Right cardiac atrium (tissue), 5 donors: ENCODE results near the gene MET. TPM values are rescaled to one million over a fixed set of nuclear protein-coding genes. Genes with fewer than 3 reads are reported as not detected.
A peak's percentile ranks its signal among the peaks of the same experiment; 100 is the strongest.
"Not testable (repeated sequence)": the region's sequence is repeated elsewhere in the genome, so short reads cannot be mapped to it uniquely, and the experiment has no call there.

Experiments used
- ATAC-seq, 2 donors: fragments of 200-7000 bp; cut with Tn5 transposase; one replicate each; pipeline versions ENCODE4 v1.8.0 to v1.9.1; 2020; ENCODE audit warnings: moderate library complexity in 2 of 2, mild to moderate bottlenecking in 1 of 2
- DNase-seq, 3 donors: peaks; one replicate each; pipeline ENCODE4 v3.0.0-alpha.2; 2020
- H3K27ac ChIP-seq: one replicate; pipeline ENCODE4 v1.5.1; 2013; ENCODE audit warnings: mild to moderate bottlenecking, low read length, control low read depth, moderate library complexity
- H3K27me3 ChIP-seq: one replicate; pipeline ENCODE4 v1.6.1; 2013; ENCODE audit not compliant: control insufficient read depth, insufficient read depth
- H3K4me1 ChIP-seq: one replicate; pipeline ENCODE4 v1.6.1; 2013; ENCODE audit warnings: low read length; ENCODE audit not compliant: control insufficient read depth, insufficient read depth
- H3K4me3 ChIP-seq: one replicate; pipeline ENCODE4 v1.5.1; 2013; ENCODE audit warnings: low read length, control low read depth
- H3K9me3 ChIP-seq: one replicate; pipeline ENCODE4 v1.6.1; 2013; ENCODE audit warnings: low read length; ENCODE audit not compliant: control insufficient read depth
- whole genome bisulfite sequencing: extraction: QIAGEN DNeasy Blood & Tissue Kit; methylation state at CpG from one replicate; pipeline ENCODE4 v1.1.7; 2013; 5-methylcytosine and 5-hydroxymethylcytosine counted together
- intact Hi-C, 4 donors: fragments of 100-400 bp; cut with DNase I; formaldehyde crosslinking; loops; one replicate each; pipeline versions ENCODE4 v1.11.0 to v1.14.0; 2022 to 2023
- long read RNA-seq, 4 donors: library from polyadenylated mRNA; unstranded; transcript quantifications; one replicate each; pipeline ENCODE4 v2.0.0, GENCODE V29; 2020 to 2021
- polyA plus RNA-seq: library from polyadenylated mRNA; stranded (reverse); fragments of 200-250 nt; gene quantifications from one replicate; pipeline ENCODE4 v1.2.3, GENCODE V29; 2013
- total RNA-seq, 4 donors: library from RNA; stranded (reverse); fragmentation: NEBNext Ultra II Directional; extraction: Animal tissue kit (Norgen Biotek cat#: 25700); gene quantifications; one replicate each; pipeline ENCODE4 v1.2.1, GENCODE V29; 2021
- donor health status: healthy with polysubstance abuse.
- donor health status: DM: no; HTN: yes; CAD: no.
- donor health status: DM: no; HTN: no; CAD: no.
- donor health status: DM: no; HTN: yes; CAD: no; lungs with severe emphysema.
- donor health status: DM: yes; HTN: yes; CAD: no.

The MET gene
- total RNA-seq (10 to 100 TPM in 3 of 4 donors, 1 to 10 TPM in 1; 8.4 to 20.0 (median 14.7) TPM), polyA plus RNA-seq (4.1 TPM)
- long read RNA-seq, donor 1, full-length matches to known transcripts = 2 of 11 reads
- long read RNA-seq, donor 1, partial matches to known transcripts = 6 of 11 reads
- long read RNA-seq, donor 1, other reads (novel, unspliced or antisense) = 3 of 11 reads
- long read RNA-seq, donor 2, full-length matches to known transcripts = 2 of 7 reads
- long read RNA-seq, donor 2, partial matches to known transcripts = 2 of 7 reads
- long read RNA-seq, donor 2, other reads (novel, unspliced or antisense) = 3 of 7 reads
- long read RNA-seq, donor 3, full-length matches to known transcripts = 2 of 7 reads
- long read RNA-seq, donor 3, partial matches to known transcripts = 5 of 7 reads
- long read RNA-seq, donor 3, other reads (novel, unspliced or antisense) = 0 of 7 reads
- long read RNA-seq, donor 4, full-length matches to known transcripts = 2 of 8 reads
- long read RNA-seq, donor 4, partial matches to known transcripts = 3 of 8 reads
- long read RNA-seq, donor 4, other reads (novel, unspliced or antisense) = 3 of 8 reads

DNA sequence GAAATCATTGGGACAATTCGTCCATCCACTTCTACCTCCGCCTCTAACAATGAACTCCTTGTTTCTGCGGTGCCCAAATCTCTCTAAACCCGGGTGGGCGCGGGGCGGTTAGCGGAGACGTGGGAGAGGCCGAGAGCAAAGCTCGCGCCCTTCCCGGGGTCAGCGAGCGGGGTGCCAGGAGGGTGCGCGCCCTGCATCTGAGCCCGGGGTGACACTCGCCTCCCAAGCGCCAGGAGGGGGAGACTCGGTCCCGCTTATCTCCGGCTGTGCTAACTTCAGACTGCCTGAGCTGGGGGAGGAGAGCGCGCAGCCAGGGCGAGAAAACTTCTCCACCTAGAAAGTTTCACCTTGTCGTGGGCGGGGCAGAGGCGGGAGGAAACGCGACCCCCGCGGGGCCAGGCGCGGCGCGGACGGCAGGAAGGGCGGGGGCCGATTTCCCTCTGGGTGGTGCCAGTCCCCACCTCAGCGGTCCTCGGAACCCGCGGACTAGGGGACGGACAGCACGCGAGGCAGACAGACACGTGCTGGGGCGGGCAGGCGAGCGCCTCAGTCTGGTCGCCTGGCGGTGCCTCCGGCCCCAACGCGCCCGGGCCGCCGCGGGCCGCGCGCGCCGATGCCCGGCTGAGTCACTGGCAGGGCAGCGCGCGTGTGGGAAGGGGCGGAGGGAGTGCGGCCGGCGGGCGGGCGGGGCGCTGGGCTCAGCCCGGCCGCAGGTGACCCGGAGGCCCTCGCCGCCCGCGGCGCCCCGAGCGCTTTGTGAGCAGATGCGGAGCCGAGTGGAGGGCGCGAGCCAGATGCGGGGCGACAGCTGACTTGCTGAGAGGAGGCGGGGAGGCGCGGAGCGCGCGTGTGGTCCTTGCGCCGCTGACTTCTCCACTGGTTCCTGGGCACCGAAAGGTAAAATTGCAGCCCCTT lies at the start of gene MET:
MET (plus strand) TSS at position 516 of the 915 bp plus-strand sequence. CDS start 26,889 bp downstream, outside the sequence.
- peak; percentile 72 to 86 (median 85) for DNase-seq
- under 1% methylated on average over 101 of the region's 101 CpGs for WGBS
- Histone ChIP-seq H3K4me1 (no peaks in the 10 kb centered on the region), H3K27me3 (no peaks in the 10 kb centered on the region), H3K27ac (peak within 1 kb of the TSS; percentile 61), H3K4me3 (peak within 1 kb of the TSS; percentile 55), H3K9me3 (no peaks in the 10 kb centered on the region)
- ATAC-seq = peak; percentile 90 to 94
- intact Hi-C loops = loop anchor here in 3 of 4 donors (10.0 kb wide), 2 partner anchors 113 to 133 kb away; no protein-coding TSS in a partner anchor

DNA sequence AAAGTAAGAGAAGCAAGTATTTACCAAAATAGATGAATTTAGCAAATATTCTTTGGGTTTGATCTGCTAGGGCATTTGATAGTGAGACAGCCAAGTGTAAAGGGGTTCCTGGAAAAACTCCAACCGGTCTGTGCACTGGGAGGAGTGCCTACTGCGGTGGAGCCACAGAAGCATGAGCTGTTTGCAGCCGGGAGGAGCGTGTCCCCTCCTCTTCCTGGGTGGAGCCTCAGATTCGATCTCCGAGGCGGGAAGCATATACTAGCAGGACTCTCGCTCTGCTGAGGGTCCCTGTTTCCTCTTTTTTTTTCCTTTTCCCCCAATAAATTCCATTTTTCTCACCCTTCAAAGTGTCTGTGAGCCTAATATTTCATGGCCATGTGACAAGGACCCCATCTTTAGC lies 45.1 kb upstream of the MET start:
- Histone ChIP-seq H3K4me3 (no peak overlapping the region), H3K4me1 (no peaks in the 10 kb centered on the region), H3K27me3 (no peaks in the 10 kb centered on the region), H3K9me3 (no peaks in the 10 kb centered on the region), H3K27ac (no peak overlapping the region)
- no peak for DNase-seq
- WGBS = 82% methylated on average over 8 of the region's 8 CpGs
- intact Hi-C loops = no loop called here
- ATAC-seq = no peak

DNA sequence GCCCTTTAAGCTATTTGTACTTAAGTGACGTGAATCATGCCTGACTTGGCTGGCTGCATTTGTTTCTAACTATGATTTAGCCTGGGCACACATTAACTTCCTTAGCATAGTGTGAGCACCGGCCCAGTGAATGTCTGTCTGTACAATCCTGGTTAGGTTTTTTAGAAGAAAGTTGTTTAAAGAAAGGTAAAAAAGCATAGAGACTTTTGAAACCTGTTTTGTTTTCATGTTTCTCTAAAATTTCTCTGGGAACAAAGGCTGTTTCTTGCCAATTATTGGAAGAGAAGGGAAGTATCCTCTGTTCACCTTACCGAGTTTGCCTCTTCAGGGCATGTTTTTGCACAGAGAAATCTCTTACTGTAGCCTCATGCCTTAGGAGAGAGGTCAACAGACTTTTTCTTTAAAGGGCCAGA lies 42.9 kb upstream of the MET start:
- ATAC-seq (peak; percentile 63 to 82), DNase-seq (no peak)
- no peaks in the 10 kb centered on the region for H3K9me3 ChIP-seq
- no peak overlapping the region for H3K4me3 ChIP-seq
- H3K27ac ChIP-seq = peak overlapping the region; percentile 57
- 17% methylated on average over 3 of the region's 3 CpGs for WGBS
- no peaks in the 10 kb centered on the region for H3K4me1 ChIP-seq
- intact Hi-C loops = no loop called here
- H3K27me3 ChIP-seq = no peaks in the 10 kb centered on the region

DNA sequence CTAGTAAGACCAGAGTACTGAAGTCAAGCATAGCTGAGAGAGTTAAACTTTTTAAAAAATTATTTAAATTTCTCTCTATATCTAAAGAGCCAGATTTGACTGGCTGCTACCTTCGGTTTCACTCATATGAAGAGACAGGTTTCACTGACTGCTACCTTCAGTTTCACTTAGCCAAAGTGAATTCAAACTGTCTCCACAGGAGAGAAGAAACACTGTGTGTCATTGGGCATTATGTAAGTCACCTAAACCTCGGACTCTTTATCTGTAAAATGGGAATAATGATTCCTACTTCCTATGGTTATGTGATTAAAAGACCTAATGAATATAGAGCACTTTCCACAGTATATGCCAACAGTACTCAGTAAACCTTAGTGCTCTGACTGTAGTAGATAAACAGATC lies 41.6 kb upstream of the MET start:
- H3K4me3 ChIP-seq = no peak overlapping the region
- H3K4me1 ChIP-seq = no peaks in the 10 kb centered on the region
- no peaks in the 10 kb centered on the region for H3K27me3 ChIP-seq
- ATAC-seq (no peak), DNase-seq (no peak)
- 74% methylated on average over 2 of the region's 2 CpGs for WGBS
- no peak overlapping the region for H3K27ac ChIP-seq
- intact Hi-C loops = no loop called here
- no peaks in the 10 kb centered on the region for H3K9me3 ChIP-seq

DNA sequence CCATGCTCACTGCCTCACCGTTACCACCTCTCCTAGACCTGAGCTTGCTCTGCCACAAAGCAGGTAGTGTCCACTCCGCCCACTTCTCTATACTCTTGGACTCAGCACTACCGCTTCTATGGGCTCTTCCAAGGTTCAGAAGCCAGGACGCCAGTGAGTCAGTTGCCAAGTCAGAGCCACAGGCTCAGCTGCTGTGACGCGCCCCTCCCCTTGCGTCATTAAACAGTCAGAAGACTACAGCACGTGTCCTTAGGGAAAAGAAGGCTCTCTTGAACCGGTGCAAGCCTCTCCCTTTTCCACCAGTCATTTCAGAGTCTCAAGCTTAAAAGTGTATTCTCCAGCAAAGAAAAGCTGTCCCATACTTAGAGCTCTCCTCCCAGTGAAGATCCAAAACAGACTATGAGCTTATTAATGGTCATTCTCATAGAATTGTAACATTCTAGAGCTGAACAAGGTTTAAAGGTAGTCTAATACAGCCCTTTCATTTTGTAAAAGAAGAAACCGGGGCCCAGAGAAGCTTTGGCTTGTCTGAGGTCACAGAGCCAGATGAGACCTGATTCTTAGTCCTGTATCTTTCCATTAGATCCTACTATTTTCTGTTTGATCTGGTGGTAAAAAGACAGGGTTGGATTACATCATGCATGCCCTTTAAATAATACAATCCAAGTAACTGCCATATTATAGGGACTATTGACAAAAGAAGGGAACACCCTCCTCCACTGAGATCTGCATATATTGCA lies 40.9 kb upstream of the MET start:
- no peaks in the 10 kb centered on the region for H3K9me3 ChIP-seq
- H3K4me3 ChIP-seq = no peak overlapping the region
- peak; percentile 77 to 81 for ATAC-seq
- no peaks in the 10 kb centered on the region for H3K4me1 ChIP-seq
- intact Hi-C loops = no loop called here
- WGBS = 70% methylated on average over 10 of the region's 10 CpGs
- H3K27ac ChIP-seq = no peak overlapping the region
- no peaks in the 10 kb centered on the region for H3K27me3 ChIP-seq
- peak; percentile 50 to 75 (median 72) for DNase-seq

DNA sequence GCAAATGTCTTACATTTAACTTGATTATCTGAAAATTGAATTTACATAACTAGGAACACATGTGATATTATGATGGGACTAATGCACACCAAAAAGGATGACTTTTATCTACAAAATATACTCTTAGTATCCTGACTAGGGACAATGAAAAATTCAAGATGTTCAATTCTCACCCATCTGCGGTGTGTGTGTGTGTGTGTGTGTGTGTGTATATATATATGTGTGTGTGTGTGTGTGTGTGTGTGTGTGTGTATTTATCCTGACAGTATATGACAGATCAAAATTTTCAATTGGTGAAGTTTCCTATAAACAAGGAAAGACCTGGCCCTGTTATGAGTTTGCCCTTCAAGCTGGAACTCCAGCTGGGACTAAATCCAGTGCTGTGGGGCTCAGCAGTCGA lies 40.3 kb upstream of the MET start:
- intact Hi-C loops = no loop called here
- H3K4me1 ChIP-seq = no peaks in the 10 kb centered on the region
- DNase-seq (no peak), ATAC-seq (no peak)
- WGBS = 82% methylated on average over 2 of the region's 2 CpGs
- H3K9me3 ChIP-seq = no peaks in the 10 kb centered on the region
- H3K27me3 ChIP-seq = no peaks in the 10 kb centered on the region
- no peak overlapping the region for H3K4me3 ChIP-seq
- no peak overlapping the region for H3K27ac ChIP-seq

DNA sequence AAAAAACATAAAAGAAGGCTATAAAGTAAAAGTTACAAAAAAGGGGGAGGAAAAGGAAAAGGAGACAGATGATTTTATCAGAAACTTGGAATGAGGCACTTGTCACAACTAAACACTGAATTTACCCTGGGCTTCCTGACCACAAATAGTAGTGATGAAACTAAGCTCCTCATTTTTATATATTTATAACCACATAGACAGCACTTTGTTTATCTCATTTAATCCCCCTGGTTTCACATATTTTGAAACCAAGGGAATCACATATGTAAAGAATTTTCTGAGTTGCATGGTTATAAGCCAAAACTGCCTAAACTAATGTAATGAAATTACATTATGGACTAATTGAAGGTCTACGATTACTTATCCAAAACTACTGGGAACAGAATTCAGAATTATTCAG lies 39.6 kb upstream of the MET start:
- DNase-seq (no peak), ATAC-seq (no peak)
- no peak overlapping the region for H3K27ac ChIP-seq
- H3K4me1 ChIP-seq = no peaks in the 10 kb centered on the region
- H3K9me3 ChIP-seq = no peaks in the 10 kb centered on the region
- H3K27me3 ChIP-seq = no peaks in the 10 kb centered on the region
- intact Hi-C loops = no loop called here
- H3K4me3 ChIP-seq = no peak overlapping the region
- WGBS = 96% methylated on average over 1 of the region's 1 CpG

DNA sequence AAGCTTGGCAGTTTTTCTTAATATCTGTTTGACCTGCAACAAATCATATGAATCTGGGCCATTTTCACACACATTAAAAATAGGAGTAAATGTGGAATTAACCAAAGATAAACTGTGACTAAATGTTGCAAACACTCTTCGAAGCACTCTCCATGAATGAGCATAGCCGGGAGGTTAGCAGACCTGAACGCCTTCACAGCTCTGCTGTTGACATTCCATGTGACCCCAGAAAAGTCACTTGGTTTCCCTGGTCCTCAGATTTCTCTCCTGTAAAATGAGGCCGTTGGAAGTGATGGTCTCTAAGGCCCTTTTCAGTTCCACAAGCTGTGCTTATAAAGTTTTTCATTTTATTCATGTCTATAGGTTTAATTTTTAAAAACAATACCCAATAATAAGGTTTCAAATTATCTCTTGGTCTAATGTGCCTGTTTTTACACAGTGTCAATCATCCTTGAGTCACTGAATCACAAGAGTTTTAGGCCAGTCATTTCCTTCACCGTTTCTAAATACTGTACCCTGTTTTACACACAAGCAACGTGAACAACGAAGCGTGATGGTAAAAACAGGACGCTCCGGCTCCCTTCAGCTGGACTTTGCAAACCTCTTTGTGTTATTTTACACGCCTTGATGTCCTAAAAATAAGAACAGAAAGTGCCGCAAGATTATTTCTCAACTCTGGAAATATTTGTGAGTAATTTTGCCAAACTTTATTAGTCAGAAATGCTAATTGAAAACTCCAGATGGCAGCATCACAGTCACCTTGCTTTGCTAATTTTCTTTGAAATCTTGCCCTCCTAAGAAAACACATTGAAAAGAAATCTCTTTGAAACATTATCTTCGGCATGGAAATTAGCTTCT lies 38.6 kb upstream of the MET start:
- no peak for DNase-seq
- Histone ChIP-seq H3K27me3 (no peaks in the 10 kb centered on the region), H3K4me3 (no peak overlapping the region), H3K4me1 (no peaks in the 10 kb centered on the region), H3K9me3 (no peaks in the 10 kb centered on the region), H3K27ac (no peak overlapping the region)
- no peak for ATAC-seq
- intact Hi-C loops = no loop called here
- 77% methylated on average over 13 of the region's 13 CpGs for WGBS

DNA sequence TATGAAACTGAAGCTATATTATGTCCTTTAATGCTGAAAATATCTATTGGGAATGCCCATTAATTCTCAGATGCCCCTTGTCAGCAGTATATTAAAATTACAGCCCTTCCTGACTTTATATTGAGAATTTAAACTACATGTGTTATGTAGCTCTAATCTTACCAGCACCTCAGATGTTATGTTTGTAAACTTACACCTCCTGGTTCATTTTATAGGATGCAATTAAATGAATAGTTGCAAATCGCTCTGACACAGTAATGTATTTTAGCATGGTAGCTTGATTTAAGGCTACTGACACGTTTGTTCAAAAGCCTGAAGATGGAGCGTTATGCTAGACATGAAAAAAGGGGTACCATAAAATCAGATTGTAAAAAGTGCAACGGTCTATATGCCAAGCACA lies 35.0 kb upstream of the MET start:
- intact Hi-C loops = no loop called here
- ATAC-seq = no peak
- WGBS = 88% methylated on average over 4 of the region's 4 CpGs
- no peak overlapping the region for H3K27ac ChIP-seq
- no peaks in the 10 kb centered on the region for H3K4me1 ChIP-seq
- H3K4me3 ChIP-seq = no peak overlapping the region
- no peaks in the 10 kb centered on the region for H3K9me3 ChIP-seq
- no peaks in the 10 kb centered on the region for H3K27me3 ChIP-seq
- DNase-seq = no peak

DNA sequence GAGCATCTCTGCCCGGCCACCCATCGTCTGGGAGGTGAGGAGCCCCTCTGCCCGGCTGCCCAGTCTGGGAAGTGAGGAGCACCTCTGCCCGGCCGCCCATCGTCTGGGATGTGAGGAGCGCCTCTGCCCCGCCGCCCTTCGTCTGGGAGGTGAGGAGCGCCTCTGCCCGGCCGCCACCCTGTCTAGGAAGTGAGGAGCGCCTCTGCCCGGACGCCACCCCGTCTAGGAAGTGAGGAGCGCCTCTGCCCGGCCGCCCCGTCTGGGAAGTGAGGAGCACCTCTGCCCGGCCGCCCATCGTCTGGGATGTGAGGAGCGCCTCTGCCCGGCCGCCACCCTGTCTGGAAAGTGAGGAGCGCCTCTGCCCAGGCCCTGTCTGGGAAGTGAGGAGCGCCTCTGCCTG lies 33.4 kb upstream of the MET start:
- H3K4me1 ChIP-seq, ATAC-seq, intact Hi-C loops, H3K27me3 ChIP-seq, H3K27ac ChIP-seq, H3K4me3 ChIP-seq, H3K9me3 ChIP-seq: not testable (repeated sequence)
- DNase-seq = peak in 1 of 3 donors; percentile 38
- 96% methylated on average over 29 of the region's 29 CpGs for WGBS
